ENCODE measurements around the gene SMURF2. TPM values are rescaled to one million over a fixed set of nuclear protein-coding genes. Genes with fewer than 3 reads are reported as not detected.

Gene SMURF2
- total RNA-seq, 1 donor from 2014 or later, result 11.5 TPM

DNA sequence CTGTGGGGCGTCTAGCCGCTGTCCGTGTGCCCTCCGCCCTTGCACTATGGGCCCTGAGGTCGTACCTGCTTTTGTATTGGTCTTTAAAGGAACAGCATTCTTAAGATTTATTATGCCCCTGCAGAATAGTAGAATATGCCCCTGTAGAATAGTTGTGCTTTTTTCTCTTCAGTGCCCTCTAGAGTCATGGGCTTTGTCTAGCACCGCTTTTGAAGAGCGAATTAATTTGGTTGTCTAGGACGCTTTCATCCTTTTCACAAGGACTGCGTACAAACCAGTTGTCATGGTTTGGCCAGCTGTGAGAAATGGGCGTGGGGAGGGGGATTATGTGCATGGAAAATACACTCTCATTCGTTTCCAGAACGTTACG, 154.7 kb downstream of the SMURF2 start:
- Histone ChIP-seq H3K9me3 (replicated peaks) (no peaks in the 10 kb centered on the region), H3K4me3 (peak overlapping the region; percentile 86), H3K27ac (replicated peaks) (peak overlapping the region; percentile 99), H3K4me1 (peaks cover 69% of the 10 kb centered on the region), H3K36me3 (peaks cover 64% of the 10 kb centered on the region), H3K27me3 (ENCODE audit: low read depth) (no peaks in the 10 kb centered on the region)
- no peak for DNase-seq
- intact Hi-C loops (cut with micrococcal nuclease), result no loop called here
- TF ChIP-seq CTCF (IDR thresholded peaks at IDR 0.05; ENCODE audit: borderline replicate concordance), result peak; percentile 51

DNA sequence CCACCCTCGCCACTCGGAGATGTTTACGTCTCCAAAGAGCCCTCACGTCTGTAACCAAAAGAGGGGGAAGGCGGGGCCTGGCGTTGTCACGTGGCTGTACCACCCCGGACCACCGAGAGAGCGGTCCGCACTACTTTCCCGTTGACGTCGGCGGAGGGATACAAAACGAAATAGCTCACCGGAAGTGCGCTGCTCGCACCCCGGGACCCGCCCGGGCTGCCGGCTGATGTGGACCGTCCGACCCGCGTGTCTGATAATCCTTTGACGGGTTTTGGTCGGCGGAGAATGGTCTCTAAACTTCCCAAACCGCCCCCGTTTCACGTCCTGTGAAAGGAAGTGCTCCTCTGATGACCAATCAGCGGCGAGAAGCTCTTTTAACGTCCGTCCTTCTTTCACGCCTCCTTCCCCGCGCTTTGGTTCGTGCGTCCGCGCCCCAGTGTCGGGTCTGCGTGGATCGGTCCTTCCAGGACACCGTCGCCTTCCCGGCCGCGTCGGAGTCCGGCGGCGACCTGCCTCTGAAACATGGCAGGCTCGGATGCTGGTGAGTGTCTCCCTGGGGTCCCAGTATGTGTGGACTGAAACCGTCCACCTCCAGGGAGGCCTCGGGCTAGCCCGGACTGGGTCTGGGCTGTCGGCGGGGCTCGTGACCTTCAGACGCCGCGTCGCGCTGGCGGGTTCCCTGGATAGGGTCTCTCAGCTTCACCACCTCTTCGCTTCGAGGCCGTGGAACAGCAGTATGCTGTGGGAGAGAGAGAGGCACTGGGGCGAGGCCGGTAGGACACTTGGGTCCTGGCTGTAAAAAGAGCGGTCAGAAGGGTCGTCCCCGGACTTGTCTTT, 155.3 kb downstream of the SMURF2 start, which contains the start of gene CEP95:
CEP95 (plus strand) TSS at position 402 of the 837 bp plus-strand sequence; CDS start at position 523, 121 bp downstream.
- H3K9me3 ChIP-seq (replicated peaks), result no peaks in the 10 kb centered on the region
- peak within 1 kb of the TSS; percentile 99 for H3K27ac ChIP-seq (replicated peaks)
- H3K27me3 ChIP-seq (ENCODE audit: low read depth), result no peaks in the 10 kb centered on the region
- H3K4me3 ChIP-seq, result peak within 1 kb of the TSS; percentile 86
- TF ChIP-seq CTCF (IDR thresholded peaks at IDR 0.05; ENCODE audit: borderline replicate concordance), result no peak
- peaks cover 64% of the 10 kb centered on the region for H3K36me3 ChIP-seq
- peaks cover 75% of the 10 kb centered on the region for H3K4me1 ChIP-seq
- peak; percentile 96 for DNase-seq
- intact Hi-C loops (cut with micrococcal nuclease), result no loop called here

- no peak for TF ChIP-seq CTCF (IDR thresholded peaks at IDR 0.05; ENCODE audit: borderline replicate concordance)
- Histone ChIP-seq H3K36me3 (peaks cover 64% of the 10 kb centered on the region), H3K4me3 (peak within 1 kb of the TSS; percentile 86), H3K9me3 (replicated peaks) (no peaks in the 10 kb centered on the region), H3K27me3 (ENCODE audit: low read depth) (no peaks in the 10 kb centered on the region), H3K4me1 (peaks cover 81% of the 10 kb centered on the region), H3K27ac (replicated peaks) (peak within 1 kb of the TSS; percentile 99)
- intact Hi-C loops (cut with micrococcal nuclease), result no loop called here
- DNase-seq, result peak; percentile 98
Observed at GRCh38 chr17:64506201-64506575, 155.9 kb downstream of the SMURF2 start, which contains the start of gene DDX5. DDX5 (minus strand) TSS chr17:64506289; CDS start chr17:64506119, 170 bp downstream.

- intact Hi-C loops (cut with micrococcal nuclease), result no loop called here
- peak; percentile 91 for DNase-seq
- peak overlapping the region; percentile 86 for H3K4me3 ChIP-seq
- no peak for TF ChIP-seq CTCF (IDR thresholded peaks at IDR 0.05; ENCODE audit: borderline replicate concordance)
- H3K36me3 ChIP-seq, result peaks cover 64% of the 10 kb centered on the region
- peak overlapping the region; percentile 99 for H3K27ac ChIP-seq (replicated peaks)
- no peaks in the 10 kb centered on the region for H3K9me3 ChIP-seq (replicated peaks)
- peaks cover 87% of the 10 kb centered on the region for H3K4me1 ChIP-seq
- no peaks in the 10 kb centered on the region for H3K27me3 ChIP-seq (ENCODE audit: low read depth)
Observed at GRCh38 chr17:64505340-64506200, 156.5 kb downstream of the SMURF2 start.

- H3K27ac ChIP-seq (replicated peaks), result peak overlapping the region; percentile 99
- intact Hi-C loops (cut with micrococcal nuclease), result no loop called here
- peaks cover 90% of the 10 kb centered on the region for H3K4me1 ChIP-seq
- no peak for TF ChIP-seq CTCF (IDR thresholded peaks at IDR 0.05; ENCODE audit: borderline replicate concordance)
- H3K27me3 ChIP-seq (ENCODE audit: low read depth), result no peaks in the 10 kb centered on the region
- peaks cover 64% of the 10 kb centered on the region for H3K36me3 ChIP-seq
- DNase-seq, result no peak
- H3K9me3 ChIP-seq (replicated peaks), result no peaks in the 10 kb centered on the region
- peak overlapping the region; percentile 86 for H3K4me3 ChIP-seq
Observed at GRCh38 chr17:64504769-64505339, 157.3 kb downstream of the SMURF2 start.

All from left ventricle myocardium inferior (tissue), 1 donor.